Activated CD8-positive, alpha-beta memory T cell treated with anti-CD3 and anti-CD28 coated beads for 4 hours (primary cell): ENCODE measurements around the gene NELFB.

Experiments used
- DNase-seq, 2 donors: peaks; one replicate each; pipeline ENCODE4 v3.0.0-alpha.2; 2020; ENCODE audit warnings: low read depth in 2 of 2

Gene NELFB

DNA sequence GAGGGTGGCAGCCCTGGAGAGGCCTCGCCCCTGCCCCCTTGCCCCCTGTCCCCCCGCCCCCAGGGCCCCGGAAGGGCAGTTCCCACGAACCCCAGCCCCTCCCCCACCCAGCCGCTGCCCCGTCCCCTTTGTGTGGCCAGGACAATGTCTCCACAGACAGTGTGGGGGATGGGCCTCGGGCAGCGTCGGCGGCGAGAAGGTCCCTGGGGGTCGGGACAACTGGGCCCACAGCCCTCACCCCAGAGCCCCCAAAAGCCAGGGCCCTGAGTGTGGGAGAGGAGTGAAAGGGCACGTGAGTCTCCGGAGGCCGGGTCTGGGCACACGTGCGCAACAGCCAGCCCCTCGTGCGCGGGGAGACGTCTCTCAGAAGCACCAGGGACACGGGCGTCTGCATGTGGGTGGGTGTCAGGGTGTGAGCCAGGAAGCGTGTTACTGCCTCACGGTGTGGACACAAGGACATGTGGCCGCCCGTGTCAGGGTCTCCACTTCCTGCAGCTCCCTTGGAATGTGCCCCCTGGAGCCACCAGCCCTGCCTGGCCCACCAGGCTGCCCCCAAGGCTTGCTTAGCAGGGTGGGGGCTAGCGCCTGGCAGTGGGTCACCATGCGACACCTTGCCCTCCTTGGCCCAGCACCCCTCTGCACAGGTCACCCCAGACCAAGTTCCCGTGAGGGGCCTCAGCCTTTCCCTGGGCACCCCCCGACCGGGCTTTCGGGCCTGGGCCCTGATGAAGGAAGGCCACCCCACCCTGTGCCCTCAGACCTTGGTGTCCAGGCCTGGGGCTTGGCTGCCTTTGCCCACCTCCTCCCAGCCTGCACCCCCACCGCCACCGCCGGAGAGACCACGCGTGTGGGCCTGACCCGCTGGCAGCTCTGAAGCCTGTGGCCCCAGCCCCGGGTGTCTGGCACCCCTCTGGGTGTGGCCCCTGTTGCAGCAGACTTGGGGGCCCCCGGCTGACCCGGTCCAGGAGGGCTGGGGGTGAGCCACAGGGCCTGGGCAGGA, 59.7 kb downstream of the NELFB start:
- no peak for DNase-seq

DNA sequence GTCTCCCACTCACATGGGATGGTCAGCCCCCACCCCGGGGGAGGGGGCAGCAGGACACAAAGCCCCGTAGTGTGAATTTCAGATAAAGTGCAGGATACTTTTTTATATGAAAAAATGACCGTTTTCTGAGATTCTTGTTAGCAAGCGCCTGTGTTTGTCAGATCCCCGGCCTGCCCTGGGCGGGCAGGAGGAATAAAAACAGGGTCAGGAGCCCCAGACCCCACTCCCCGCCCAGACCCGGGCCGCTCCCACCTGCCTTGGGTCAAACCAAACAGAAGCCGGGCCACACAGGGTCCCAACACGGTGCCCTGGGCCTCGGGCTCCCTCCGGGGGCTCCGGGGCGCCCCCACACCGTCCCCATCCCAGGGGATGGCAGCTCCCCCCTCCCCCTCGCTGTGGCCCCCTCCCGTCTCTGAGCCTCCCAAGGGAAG, 60.5 kb downstream of the NELFB start:
- no peak for DNase-seq

DNA sequence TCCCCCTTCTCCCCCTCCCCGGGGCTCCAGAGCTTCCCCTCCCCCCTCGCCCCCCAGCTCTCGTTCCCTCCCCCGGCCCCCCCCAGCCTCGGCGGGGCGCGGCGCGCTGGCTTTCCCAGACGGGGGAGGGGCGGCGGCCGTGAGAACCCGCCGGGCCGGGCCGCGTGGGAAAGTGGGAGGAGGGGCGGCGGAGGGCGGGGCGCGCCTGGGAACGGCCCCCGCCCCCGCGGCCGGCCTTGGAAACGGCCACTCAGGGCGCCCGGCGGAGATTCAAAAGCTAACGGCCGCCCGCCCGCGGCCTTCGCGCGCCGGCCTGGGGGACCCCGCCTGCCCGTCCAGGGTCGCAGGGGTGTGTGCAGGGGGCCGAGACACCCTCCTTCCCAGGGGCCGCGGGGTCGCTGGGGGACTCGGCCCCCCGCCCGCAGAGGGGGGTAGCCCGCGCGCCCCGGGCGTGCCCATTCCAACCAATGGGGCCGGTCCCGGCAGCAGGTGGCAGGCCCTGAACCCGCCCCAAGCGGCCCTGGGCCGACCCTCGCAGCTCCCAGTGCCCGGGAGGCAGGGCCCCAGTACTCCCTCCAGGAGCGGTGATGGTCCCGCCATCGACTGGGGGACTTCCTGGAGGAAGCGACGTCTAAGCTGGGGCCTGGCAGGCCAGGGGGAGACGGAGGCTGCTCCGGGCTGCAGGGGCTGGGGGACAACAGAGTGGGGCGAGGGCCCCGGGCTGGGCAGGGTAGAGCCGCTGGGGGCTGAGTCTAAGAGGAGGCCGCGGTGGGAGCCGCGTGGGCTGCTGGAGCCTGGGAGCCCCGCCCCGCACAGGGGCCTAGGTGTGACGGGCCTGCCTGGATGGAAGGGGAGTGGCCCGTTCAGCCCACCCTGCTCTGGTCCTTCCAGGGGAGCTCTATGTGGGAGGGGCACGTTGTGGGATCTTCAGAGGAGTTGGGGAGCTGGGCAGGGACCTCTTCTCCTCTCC, 61.2 kb downstream of the NELFB start:
- no peak for DNase-seq

DNA sequence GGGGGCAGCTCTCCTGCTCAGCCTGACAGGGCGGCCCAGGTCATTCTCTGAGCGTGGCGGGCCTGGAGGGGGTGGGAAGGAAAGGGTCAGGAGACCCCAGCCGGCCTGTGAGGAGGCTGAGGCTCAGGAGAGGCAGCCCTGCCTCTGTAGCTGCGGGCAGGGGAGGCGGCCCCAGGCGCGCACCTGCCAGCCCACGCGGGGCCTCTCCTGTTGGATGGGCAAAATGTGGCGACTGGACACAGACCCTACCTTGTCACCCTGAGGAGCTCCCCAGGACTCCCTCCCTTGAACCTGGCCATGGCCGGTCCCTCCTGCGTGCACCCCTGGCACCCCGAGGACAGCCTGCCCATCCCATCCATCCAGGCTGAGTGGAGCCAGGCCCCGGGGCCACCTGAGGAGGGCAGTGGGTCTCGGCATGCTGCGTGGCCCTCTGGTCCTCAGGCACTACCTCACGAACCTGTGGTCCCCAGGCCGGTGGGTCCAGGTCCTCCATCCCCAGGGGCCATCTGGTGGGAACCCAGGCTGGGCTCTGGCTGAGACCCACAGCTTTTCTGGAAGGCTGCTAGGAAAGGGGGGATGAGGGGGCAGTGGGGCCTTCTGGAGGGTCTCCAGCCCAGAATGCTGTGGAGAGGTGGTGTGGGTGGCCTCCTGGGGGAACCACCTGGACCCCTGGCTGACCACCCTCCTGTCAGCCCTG, 62.0 kb downstream of the NELFB start:
- DNase-seq, result no peak

DNA sequence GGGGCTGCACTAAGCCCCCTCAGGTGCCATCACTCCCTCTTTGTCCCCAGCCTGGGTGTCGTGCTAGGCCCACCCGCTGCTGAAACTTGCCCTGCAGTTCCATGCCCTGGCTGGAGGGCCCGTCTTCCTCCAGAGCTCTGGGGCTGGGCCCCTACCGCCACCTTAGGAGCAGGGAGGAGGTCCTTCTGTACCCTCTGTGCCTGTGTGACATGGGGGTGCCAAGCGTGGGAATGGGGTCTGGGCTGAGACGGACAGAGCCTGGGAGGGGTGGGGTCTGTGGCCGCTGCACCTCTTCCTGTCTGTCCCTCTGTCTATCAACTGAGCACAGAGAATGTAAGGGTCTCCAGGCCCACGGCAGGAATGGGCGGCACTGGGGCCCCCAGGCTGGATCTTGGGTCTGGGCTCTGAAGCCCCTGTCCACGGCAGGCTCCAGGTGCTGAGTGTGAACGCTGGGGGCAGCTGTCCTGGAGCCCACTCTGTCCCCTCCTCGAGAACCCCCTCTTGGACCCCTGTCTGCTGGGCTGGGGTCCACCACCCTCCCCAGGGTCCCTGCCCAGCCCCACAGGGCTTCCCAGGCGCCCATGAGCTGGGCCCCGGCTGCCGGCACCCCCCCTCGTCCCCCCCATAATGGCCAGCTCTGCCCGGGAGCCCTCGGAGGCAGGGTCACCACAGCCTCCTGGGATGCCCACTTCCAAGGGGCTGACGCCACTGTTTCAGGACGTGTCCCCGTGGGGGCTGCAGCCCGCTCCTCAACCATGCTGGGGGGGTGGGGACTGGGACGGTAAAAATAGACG, 62.8 kb downstream of the NELFB start:
- DNase-seq, result no peak

DNA sequence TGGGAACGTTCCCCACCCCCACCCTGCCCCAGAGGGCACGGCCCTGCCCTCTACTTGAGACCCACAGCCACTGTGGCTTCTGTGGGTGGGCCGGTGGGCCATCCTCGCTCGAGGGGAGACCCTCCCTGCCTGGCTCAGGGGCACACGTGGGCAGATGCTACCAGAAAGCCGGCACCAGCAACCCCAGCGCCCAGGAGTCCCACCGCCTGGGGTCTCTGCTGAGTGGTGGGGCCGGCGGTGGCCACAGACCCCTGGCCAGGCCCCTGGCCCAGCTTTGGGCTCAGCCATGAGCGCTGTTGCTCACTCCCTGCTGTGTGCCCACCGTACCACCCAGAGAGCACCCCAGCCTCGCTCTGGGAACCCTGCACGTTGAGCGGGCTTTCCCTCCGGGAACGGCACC, 63.5 kb downstream of the NELFB start:
- DNase-seq, result no peak

DNA sequence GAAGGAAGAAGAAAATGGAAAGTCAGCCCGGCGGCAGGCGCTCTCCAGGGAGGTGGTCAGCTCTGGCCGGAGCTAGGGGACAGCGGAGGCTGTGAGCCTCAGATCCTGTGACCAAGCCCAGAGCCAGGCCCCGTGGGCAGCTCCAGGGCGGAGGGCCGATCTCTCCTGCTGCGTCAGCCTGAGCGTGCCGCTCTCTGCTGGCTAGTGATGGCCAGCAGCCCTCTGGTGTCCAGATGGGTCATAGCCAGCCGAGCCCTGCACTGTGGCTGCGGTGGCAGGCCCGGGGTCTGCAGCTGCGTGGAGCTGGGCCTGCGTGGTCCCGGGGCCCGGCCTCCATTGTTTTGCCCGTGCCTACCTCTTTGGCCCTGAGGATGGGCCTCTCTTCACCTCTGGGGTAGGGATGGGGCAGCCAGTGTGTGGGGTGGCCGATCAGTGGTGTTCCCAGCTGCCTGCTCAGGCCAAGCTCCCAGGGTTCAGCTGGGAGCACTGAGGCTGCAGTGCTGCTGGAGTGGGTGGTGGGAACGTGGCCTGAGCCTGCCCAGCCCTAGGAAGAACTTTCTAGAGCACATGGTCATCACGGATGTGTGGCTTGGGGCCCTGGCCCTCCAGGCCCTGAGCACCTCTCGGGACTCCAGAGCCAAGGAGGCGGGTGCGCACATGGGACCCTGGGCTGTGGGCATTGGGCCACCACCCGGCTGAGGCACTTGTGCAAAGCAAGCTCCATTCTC, 64.0 kb downstream of the NELFB start:
- DNase-seq, result no peak

DNA sequence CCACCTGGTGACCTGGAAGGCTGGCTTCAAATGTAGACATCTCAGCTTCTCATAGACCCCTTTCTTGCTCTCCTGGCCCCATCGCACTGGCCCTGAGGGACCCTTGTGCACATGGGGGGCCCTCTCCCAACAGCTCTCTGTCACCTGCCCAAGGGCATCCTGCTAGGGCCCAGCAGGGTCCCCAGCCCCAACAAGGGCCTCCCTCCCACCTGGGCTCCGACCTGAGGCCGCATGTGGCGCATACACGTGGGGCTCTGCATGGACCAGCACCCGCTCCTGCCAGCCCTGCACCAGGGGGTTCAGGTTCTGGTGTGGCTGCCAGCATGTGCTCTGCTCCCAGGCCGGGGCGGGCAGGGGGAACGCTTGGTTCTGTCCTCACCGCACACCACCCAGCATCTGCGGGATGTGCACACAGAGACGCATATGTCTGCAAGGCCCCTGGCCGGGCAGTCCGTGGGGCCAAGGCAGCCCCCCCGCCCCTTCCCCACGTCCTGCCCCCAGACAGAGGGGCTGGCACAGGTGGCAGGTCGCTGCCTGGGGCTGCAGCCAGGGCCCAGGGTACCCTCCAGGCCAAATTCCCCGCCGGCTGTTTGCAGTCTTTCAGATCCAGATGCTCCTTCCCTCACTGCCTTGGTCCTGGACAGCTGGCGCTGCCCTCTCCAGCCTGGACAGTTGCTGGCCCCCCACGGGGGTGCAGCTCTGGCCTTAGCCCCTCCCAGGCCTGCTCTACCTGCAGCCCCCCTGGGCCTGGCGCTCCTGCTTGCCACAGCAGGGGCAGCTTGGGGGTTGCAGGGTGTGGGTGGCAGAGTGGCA, 64.8 kb downstream of the NELFB start:
- DNase-seq, result no peak

DNA sequence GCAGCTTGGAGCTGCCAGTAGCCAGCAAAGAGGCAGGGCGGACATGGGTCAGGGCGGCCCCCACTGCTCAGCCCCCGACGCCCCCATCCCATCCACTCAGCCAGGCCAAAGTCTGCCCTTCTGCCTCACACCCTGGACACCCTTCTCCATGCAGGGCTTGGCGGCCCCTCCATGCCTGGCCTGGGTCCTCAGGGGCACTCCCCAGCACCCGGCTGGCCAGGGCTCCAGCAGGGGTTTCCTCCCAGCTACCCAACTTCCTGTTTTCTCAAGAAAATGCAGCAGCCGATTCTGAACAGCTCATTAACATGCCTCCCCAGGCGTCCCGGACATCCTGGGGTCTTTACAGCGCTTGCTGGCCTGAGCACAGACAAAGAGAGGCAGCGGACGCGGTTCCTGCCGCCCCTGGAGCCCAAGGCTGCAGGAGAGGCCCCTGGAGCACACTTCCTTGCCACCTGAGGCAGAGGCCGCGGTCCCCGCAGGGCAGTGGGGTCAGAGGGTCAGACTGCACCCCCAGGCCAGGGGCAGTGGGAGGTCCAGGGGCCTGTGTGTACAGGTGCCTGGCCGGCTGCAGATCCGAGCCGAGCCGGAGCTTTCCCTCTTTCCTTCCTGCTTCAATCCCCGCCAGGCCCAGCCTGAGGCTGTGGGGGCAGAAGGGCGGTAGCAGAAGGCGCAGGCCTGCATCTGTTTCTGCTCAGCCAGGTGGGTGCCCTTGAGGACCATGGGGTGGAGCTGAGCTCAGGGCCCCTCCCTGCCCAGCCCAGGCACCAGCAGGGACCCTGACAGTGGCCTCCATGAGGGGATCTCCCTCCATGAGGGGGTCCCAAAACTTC, 65.6 kb downstream of the NELFB start:
- DNase-seq, result no peak

DNA sequence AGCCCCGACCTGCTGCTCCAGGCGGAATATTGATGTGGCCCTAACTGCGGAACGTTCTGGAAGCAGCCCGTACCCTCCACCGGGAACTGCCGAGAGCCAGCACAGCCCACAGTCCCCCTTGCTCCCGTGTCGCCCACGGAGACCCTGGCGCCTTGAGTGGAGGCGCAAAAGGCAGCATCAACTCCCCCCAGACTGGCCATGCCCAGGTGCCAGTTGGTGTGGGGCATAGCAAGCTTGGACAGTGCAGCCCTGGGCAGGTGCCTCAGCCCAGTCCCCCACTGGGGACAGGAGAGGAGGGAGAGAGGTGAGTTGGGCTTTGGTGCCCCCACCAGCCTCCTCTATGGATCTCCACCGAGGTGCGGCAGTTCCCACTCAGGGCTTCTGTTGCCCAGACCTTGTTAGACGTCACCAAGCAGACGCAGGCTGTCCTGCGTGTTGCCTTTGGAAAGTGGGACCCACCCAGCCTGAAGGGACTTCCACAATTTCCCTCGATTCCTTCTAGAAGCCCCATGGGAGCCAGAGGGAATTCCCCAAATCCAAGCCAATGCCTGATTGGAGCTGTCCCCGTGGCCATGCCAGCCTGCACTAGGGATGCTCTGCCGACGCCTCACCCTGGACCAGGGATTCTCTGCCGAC, 66.7 kb downstream of the NELFB start:
- DNase-seq, result no peak
